RWPE2 (cell line): ENCODE data around the gene ARHGAP44.
"Not testable (repeated sequence)": the region's sequence is repeated elsewhere in the genome, so short reads cannot be mapped to it uniquely, and the experiment has no call there.

Experiments used
- ATAC-seq: fragments of 200-7000 bp; cut with Tn5 transposase; 3 replicates; pipeline ENCODE4 v1.9.1; 2021; ENCODE audit warnings: low read depth
- DNase-seq: peaks from one replicate; pipeline ENCODE4 v3.0.0-alpha.2; 2020; ENCODE audit warnings: low spot score
- H3K27ac ChIP-seq: fragments of 450-650 bp; 2 replicates; pipeline ENCODE4 v1.5.1; 2017; ENCODE audit warnings: mild to moderate bottlenecking; ENCODE audit not compliant: poor library complexity, severe bottlenecking
- H3K27me3 ChIP-seq: fragments of 250-450 bp; sonication (Bioruptor Pico); 2 replicates; pipeline ENCODE4 v1.5.1; 2021; ENCODE audit warnings: mild to moderate bottlenecking, moderate library complexity; ENCODE audit not compliant: insufficient read depth, poor library complexity, severe bottlenecking
- H3K36me3 ChIP-seq: fragments of 250-450 bp; sonication (Bioruptor Pico); 2 replicates; pipeline ENCODE4 v1.5.1; 2020; ENCODE audit warnings: low read depth, mild to moderate bottlenecking, moderate library complexity
- H3K4me1 ChIP-seq: fragments of 250-450 bp; sonication (Bioruptor Pico); 2 replicates; pipeline ENCODE4 v1.5.1; 2021; ENCODE audit warnings: mild to moderate bottlenecking, moderate library complexity; ENCODE audit not compliant: insufficient read depth, poor library complexity, severe bottlenecking
- H3K4me3 ChIP-seq: fragments of 250-450 bp; sonication (Bioruptor Pico); 2 replicates; pipeline ENCODE4 v1.5.1; 2021; ENCODE audit warnings: mild to moderate bottlenecking, moderate library complexity; ENCODE audit not compliant: severe bottlenecking
- H3K9me3 ChIP-seq: fragments of 250-450 bp; sonication (Bioruptor Pico); 2 replicates; pipeline ENCODE4 v1.5.1; 2021; ENCODE audit warnings: mild to moderate bottlenecking, moderate library complexity; ENCODE audit not compliant: severe bottlenecking
- TF ChIP-seq, protein P1 (sequence below): fragments of 450-650 bp; IDR thresholded peaks from one replicate; pipeline ENCODE4 v1.5.1; 2017; ENCODE audit warnings: mild to moderate bottlenecking, moderate library complexity; ENCODE audit not compliant: poor library complexity, severe bottlenecking

The ARHGAP44 gene

DNA sequence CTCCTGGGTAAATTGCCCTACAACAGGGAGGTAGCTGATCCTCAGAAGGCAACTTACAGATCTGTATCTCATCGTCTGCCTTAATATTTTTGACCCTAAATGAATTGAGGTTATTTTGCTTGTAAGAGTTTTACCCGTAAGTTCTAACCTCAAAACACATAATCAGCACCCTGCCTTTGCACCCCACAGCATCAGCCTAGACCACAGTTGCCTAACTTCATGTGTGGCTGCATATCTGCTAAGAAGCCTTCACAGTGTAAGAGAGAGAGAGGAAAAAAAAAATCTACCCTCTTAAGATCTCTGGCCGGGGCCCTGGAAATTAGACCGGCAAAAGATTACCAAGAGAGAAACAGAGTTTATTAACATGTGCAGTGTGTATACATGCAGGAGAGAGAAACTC, 76.9 kb downstream of the ARHGAP44 start:
- Histone ChIP-seq H3K27ac (no peak overlapping the region), H3K9me3 (no peaks in the 10 kb centered on the region), H3K27me3 (no peaks in the 10 kb centered on the region), H3K4me1 (no peaks in the 10 kb centered on the region), H3K4me3 (no peak overlapping the region), H3K36me3 (no peaks in the 10 kb centered on the region)
- TF ChIP-seq, protein P1, sequence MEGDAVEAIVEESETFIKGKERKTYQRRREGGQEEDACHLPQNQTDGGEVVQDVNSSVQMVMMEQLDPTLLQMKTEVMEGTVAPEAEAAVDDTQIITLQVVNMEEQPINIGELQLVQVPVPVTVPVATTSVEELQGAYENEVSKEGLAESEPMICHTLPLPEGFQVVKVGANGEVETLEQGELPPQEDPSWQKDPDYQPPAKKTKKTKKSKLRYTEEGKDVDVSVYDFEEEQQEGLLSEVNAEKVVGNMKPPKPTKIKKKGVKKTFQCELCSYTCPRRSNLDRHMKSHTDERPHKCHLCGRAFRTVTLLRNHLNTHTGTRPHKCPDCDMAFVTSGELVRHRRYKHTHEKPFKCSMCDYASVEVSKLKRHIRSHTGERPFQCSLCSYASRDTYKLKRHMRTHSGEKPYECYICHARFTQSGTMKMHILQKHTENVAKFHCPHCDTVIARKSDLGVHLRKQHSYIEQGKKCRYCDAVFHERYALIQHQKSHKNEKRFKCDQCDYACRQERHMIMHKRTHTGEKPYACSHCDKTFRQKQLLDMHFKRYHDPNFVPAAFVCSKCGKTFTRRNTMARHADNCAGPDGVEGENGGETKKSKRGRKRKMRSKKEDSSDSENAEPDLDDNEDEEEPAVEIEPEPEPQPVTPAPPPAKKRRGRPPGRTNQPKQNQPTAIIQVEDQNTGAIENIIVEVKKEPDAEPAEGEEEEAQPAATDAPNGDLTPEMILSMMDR, result no peak
- no peak for DNase-seq
- no peak for ATAC-seq

DNA sequence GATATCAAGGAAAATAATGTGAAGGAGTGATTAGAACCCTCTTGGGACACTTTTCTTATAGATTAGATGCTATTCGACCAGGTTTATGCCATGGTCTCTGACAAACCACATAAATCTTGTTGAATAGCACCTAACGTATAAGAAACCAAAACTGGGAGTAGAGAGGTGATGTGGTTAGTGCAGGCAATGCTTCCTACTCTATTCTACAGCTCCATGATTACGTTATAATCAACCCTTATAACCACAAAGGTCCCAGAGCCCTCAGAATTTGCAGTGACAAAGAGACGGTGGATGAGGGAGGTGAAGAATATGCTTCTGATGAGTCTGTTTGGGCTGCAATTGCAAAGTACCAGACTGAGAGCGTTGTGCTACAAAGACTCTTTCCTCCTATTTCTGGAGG, 78.4 kb downstream of the ARHGAP44 start:
- no peaks in the 10 kb centered on the region for H3K9me3 ChIP-seq
- no peak for ATAC-seq
- no peaks in the 10 kb centered on the region for H3K27me3 ChIP-seq
- DNase-seq, result no peak
- H3K36me3 ChIP-seq, result no peaks in the 10 kb centered on the region
- no peaks in the 10 kb centered on the region for H3K4me1 ChIP-seq
- TF ChIP-seq, protein P1, result no peak
- no peak overlapping the region for H3K27ac ChIP-seq
- no peak overlapping the region for H3K4me3 ChIP-seq

DNA sequence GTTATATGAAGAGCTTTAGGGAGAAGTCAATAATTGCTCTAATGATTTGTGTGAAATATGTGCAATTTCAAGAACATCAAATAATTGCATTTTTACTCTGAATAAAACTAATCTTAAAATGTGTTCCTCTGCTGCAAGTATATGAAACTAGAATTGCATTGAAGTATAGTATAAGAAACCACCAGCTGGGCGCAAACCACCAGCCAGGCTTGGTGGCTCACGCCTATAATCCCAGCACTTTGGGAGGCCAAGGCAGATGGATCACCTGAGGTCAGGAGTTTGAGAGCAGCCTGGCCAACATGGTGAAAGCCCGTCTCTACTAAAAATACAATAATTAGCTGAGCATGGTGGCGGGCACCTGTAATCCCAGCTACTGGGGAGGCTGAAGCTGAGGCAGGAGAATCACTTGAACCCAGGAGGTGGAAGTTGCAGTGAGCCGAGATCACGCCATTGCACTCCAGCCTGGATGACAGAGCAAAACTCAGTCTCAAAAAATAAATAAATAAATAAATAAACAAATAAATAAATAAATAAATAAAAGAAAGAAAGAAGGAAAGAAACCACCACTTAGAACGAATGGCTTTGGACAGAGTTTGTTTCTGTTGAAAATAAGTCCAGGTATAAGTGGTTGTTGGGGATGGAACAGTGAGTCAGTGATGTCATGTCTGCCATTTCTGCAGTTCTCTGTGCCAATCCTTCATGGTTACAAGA, 84.3 kb downstream of the ARHGAP44 start:
- not testable (repeated sequence) for H3K27ac ChIP-seq, H3K4me1 ChIP-seq, H3K27me3 ChIP-seq, ATAC-seq, H3K9me3 ChIP-seq, H3K36me3 ChIP-seq, DNase-seq, H3K4me3 ChIP-seq

DNA sequence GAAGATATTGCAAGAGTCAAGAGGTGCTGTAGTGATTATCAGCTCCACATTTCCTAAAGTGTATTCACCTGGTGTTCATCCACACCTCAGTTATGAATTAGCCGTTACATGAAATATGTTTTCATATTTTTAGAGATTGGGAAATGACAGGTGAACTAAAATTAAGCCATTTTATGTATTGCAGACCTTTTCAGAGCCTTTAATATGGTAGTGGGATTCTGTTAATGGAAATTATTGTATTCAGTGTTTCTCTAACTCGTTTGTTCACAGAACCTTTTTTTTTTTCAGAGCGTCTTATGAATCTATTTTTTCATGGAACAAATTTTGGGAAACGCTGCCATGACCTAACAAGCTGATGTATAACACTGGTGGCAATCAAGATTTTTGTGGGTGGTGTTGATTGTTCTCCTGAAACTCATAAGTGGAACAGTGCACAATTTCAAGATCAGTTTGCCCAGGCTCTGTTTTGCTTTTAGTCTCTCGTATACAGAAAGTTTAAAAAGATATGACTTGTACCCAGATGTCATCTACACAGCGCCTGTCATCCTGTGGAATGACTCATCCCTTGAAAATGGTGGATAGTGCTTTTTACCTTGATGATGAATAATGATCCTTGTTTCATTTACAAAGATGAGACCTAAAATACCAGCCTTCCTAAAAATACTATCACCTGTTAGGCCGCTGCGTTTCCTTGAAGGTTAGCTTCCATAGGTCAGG, 88.8 kb downstream of the ARHGAP44 start:
- H3K4me1 ChIP-seq, result no peaks in the 10 kb centered on the region
- no peaks in the 10 kb centered on the region for H3K9me3 ChIP-seq
- TF ChIP-seq, protein P1, result no peak
- no peak for DNase-seq
- no peak overlapping the region for H3K27ac ChIP-seq
- no peak for ATAC-seq
- no peak overlapping the region for H3K4me3 ChIP-seq
- no peaks in the 10 kb centered on the region for H3K27me3 ChIP-seq
- H3K36me3 ChIP-seq, result no peaks in the 10 kb centered on the region

DNA sequence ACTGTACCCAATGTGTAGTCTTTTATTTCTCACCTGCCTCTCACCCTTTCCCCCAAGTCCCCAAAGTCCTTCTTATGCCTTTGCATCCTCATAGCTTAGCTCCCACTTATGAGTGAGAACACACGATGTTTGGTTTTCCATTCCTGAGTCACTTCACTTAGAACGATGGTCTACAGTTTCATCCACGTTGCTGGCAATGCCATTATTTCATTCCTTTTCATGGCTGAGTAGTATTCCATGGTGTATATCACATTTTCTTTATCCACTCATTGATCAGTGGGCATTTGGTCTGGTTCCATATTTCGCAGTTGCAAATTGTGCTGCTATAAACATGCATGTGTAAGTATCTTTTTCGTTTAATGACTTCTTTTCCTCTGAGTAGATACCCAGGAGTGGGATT, 89.8 kb downstream of the ARHGAP44 start:
- not testable (repeated sequence) for ATAC-seq, H3K9me3 ChIP-seq, H3K4me1 ChIP-seq, H3K36me3 ChIP-seq, H3K4me3 ChIP-seq, H3K27ac ChIP-seq, H3K27me3 ChIP-seq, DNase-seq

DNA sequence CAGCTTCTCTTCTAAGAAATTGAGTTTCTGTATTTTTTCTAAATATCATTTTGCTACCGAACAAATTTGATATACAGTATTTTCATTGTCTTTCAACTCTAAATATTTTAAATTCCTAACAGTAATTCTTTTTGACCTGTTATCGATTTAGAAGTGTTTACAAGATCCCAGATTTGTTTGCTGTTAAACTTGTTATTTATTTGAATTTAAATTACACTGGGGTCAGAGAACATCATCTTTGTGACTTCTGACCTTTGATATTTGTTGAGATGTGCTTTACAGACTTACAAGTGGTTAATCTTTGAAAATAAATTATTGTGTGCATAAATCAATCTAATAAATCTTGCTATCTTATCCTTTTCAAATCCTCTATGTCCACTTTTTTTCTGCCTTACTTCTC, 94.2 kb downstream of the ARHGAP44 start:
- H3K9me3 ChIP-seq, result no peaks in the 10 kb centered on the region
- ATAC-seq, result no peak
- H3K27me3 ChIP-seq, result no peaks in the 10 kb centered on the region

More for the DNA sequence above, 94.2 kb downstream of the ARHGAP44 start:
- H3K36me3 ChIP-seq, result no peaks in the 10 kb centered on the region
- no peak for DNase-seq
- TF ChIP-seq, protein P1, result no peak
- no peak overlapping the region for H3K27ac ChIP-seq
- H3K4me1 ChIP-seq, result no peaks in the 10 kb centered on the region
- H3K4me3 ChIP-seq, result no peak overlapping the region
